ENCODE measurements around the gene ZIM2.
A peak's percentile ranks its signal among the peaks of the same experiment; 100 is the strongest.
"Not testable (repeated sequence)": the region's sequence is repeated elsewhere in the genome, so short reads cannot be mapped to it uniquely, and the experiment has no call there.

ZIM2 gene

DNA sequence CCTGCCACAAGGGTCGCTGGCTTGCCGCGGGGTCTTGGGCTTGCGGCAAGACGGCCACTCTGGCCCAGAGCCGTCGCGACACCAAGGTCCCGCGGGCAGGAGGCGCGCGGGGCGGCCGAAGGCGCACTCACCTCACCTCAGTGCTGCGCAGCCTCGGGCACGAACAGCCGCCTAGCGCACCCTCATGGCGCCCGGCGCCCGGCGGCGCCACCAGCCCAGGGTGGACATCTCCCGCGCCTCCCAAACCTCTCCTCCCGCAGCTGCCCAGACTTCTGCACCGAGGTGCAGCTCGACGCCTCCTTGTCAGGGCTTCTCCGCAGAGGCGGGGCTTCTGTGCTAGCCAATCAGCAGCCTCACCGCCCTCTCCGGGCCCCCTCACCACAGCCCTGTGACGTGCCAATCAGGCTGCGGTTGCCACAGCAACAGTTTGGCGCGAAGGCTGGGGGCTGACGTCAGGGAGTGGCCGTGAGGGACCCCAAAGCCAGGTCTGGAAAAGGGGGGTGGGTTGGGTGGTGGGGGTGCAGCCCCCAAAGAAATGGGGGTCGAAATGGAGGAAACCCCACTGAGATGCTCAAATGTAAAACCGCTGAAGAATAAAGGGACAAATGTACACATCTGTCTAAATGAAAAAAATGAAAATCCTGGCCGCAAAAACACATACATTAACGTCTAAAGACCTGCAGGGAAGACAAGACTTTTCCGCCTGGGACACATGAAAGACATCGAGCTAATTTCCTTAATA, at the start of gene ZIM2, which contains the start of gene PEG3:
Gene ZIM2, minus strand, starts transcription at position 276 of the 742 bp plus-strand sequence. CDS start 16,449 bp downstream, outside the sequence.
Gene PEG3, minus strand, starts transcription at position 276 of the 742 bp plus-strand sequence. CDS start 16,071 bp downstream, outside the sequence.
- DNase-seq: peak; percentile 91

DNA sequence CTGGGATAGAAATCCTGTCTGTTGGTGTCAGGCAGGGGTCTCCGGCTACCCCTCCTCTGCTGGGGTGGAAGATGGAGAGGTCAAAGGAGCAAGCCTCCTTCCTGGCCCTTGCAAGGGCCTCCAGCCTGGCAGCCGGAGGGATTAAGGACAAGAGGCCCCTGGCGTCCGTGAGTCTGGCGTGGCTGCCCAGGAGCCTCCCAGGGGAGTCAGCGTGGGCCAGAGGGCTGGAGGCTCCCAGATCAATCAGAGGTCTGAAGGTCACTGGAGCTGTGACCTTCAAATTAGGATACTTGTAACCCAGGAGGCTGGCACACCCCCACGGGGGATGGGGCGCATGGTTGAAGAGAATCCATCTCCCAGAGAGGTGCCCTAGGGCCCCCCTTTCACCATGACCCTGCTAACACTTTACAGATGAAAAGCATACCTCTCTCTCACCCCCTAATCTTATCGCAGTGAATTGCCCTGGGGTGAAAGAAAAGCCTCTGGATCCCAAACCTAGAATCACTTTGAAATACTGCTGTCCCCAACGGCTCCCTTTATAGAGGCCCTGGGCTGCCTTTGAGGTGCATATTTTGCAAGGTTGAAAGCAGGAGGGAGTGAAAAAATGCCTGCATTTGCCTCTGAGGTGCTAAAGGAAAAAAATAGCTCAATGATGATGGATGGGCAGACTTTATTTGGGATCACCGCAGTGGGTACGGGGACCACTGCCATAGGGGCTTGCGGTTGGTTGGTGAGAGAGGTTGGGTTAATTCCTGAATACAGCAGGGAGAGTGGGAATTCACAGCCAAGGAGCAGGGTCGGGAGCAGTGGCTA, 44.9 kb upstream of the ZIM2 start:
- DNase-seq: no peak

DNA sequence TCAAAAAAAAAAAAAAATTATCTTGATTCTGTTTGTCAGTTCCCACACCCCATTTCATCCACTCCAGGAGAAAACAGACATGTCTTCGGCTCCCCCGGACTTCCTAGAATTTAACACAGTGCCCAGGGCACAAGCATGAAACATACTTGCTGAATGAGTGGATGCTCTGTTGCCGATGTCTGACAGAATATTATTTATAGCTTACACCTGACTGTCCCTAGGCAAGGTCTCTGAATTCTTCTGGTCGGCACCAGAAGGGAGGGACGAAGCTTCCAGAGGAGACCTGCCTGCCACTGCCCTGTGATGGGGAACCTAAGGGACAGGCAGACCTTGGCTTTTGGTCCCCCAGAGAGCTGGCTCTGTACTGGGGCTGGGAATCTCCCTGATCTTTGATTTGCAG, 43.9 kb upstream of the ZIM2 start:
- no peak for DNase-seq

DNA sequence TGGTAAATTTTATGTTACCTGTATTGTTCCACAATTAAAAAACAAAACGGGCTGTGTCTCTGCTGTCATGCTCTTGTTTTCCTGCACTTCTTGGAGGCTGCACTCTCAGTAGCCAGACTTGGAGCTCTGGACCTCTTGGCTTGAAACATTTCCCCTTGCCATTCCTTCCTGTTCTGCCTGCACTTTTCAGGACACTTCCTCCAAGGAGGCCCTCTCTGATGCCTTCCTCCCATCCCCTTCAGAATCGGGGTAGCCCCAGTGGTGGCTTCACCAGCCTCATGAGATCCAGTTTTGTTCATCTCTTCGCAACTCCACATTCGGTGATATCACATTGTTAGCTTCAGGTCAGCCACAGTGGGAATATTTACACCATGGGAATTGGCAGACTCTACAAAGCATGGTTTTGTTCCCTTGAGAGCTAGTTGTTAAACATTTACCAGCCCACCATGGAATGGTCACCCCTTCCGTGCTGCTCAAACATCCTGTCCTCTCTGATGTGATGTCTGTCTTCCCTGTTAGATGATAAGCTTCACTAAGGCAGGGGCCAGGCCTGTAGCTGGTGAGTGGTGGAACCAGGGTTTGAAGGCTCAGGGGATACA, 40.2 kb upstream of the ZIM2 start:
- no peak for DNase-seq

DNA sequence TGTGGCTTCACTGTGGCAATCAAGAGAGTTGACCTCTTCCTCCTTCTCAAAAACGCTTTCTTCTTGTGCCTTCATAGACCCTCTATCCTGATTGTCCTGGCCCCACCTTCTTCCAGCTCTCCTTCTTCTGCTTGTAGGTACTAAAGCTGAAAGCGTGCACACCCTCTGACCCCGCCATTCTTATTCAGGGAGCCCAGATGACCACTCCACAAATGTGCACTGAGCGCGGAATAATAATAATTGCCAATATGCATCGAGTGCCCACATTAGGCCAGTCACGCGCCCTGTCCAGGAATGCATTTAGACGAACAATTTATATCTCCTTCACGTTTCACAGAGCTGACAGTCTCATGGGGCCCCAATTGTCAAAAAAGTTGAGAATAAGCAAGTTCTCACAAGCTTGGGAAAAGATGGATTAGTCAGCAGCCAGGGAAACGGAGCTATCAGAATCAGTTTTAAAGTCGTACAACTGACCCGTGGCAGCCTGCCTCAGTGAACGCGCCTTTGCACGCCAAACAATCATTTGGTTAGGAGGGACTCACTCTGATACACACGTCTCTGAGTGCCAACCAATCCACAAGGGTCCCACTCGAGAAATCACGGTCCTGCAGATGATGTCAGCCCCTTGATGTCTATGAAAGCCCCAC, 36.7 kb upstream of the ZIM2 start:
- DNase-seq: no peak

DNA sequence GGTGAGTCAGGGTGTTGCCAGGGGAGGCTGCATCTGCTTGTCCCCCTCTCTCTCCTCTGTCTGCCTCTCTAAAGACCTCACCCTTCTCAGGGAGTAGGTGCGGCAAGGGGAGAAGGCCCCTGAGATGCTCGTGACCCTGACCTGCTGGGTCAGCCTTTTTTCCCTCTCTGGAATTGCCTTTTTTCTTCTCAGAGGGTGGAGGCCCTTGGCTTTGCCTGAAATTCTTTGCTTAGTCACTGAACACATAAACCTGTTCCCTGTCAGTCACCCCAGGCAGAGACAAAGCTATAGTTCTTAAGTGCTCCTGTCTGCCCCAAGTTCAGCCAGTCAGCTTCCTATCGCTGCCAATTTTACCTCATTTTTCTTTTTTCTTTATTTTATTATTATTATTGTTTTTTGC, 35.2 kb upstream of the ZIM2 start:
- DNase-seq: no peak

DNA sequence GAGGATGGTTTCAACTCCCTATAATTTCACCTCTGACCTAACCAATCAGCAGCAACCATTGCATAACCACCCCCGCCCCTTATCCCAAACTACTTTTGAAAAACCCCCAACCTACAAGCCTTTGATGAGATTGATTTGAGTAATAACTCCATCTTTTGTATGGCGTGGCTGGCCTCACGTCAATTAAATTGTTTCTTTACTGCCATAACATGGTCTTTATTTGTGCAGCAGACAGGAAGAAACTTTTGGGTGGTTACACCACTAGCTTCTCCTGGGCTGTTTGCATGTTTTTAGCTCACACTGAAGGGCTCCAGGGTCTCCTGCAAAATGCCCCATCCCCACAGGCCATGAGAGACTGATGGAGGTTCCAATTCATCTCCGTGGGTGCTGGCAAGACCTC, 34.0 kb upstream of the ZIM2 start:
- no peak for DNase-seq

DNA sequence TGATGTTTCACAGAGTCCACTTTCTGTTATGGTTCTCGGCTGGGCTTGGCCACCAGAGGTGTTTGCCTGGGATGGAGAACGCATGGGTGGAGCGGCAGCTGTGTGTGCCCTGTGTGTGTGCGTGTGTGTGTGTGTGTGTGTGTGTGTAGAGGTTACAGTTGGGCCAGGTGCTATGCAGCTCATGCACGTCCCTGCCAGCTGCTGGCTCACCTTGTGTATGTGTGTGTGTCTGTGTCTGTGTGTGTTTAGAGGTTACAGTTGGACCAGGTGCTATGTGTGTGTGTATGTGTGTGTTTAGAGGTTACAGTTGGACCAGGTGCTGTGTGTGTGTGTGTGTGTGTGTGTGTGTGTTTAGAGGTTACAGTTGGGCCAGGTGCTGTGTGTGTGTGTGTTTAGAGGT, 33.0 kb upstream of the ZIM2 start:
- no peak for DNase-seq

DNA sequence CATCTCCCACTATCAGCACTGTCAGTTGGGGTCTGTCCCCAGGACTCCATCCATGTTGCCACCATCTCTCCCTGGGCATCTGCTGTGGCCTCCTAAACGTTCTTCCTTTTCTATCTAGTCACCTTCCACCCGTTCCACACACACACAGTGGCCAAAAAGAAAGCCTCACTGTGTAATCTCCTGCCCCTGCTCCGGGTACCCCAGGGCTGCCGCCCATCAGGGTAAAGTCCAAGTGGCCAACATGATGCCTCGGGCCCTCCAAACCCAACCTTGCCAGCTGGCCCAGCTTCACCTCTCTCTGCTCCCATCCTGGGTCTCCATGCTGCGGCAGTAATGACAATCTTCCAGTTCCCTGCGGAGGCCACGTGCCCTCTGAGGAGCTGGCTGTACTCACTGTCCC, 29.4 kb upstream of the ZIM2 start:
- DNase-seq: no peak

DNA sequence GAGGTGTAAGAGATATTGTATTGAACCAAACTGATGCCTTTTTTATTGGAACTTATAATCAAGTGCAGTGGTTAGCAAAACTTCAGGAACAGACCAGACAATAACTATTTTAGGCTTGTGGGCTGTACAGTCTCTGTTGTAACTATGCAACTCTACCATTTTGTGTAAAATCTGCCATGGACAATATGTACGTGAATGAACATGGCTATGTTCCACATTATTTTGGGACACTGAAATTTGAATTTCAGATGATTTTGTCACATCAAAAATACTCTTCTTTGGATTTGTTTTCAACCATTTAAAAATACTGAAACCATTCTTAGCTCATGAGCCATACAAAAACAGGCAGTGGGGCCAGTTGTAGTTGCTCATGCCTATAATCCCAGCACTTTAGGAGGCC, 27.9 kb upstream of the ZIM2 start:
- no peak for DNase-seq

DNA sequence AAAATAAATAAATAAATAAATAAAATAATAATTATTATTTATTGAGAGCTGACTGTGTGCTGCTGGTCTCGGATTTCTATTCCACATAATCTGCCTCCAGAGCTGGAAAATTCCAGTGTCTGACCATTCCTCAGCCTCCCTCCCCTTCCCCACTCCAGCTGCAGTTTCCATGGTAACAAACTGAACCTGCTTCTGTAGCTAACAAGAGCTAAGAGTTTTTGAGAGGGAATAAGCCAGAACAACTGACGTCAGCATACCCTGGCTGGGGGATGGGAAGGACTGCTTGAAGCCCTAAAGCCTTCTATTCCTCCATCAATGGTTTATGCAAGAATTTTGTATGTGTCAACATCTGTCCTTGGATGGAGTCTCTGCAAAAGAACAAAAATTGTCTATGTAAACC, 26.0 kb upstream of the ZIM2 start:
- DNase-seq: no peak

DNA sequence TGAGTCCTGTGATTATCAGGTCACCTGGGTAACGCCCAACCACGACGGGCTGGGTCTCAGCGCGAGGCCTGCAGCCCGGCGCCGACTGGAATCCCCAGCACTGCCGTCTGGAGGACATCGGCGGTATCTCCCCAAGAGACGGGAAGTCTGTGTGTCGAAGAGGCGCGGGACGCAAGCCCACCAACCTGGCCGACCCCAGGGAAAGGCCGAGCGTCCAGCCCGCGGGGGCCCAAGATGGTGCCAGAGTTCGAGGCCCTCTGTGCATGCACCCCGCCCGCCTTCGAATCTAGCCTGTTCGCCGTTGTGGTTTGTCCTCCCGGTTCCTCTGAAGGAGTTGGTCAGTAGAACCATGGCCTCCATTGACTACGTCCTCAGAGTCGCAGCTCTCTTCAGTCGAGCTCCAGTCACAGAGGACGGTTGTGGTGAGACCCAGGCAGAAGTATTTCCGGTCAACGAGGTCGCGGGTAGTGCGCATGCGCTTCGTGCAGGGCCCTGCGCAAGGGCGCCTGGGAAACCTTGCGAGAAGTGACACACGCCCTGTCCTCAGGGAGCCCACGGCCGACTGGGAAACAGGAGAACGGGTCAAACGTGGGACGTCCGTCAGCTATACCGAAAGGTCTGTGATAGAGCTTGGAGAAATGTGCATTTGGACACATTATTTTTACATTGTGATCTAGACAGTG, 24.1 kb upstream of the ZIM2 start:
- no peak for DNase-seq

DNA sequence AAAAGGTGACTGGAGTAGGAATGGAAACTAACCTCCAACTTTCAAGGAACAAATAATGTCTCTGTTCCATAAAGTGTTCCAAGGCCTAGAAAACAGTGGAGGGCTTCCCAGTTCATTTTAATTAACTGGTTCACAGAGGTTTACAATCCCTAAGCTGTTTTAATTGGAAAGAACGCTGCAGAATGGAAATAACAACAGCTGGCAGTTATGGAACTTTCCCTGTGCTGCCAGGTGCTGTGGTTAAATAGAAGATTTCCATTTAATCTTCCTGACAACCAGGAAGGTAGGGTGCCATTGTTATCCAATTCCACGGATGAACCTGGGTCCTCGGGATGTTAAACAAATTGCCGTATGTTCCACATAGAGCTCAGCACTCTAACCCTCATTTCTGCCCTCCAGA, 22.2 kb upstream of the ZIM2 start:
- no peak for DNase-seq

DNA sequence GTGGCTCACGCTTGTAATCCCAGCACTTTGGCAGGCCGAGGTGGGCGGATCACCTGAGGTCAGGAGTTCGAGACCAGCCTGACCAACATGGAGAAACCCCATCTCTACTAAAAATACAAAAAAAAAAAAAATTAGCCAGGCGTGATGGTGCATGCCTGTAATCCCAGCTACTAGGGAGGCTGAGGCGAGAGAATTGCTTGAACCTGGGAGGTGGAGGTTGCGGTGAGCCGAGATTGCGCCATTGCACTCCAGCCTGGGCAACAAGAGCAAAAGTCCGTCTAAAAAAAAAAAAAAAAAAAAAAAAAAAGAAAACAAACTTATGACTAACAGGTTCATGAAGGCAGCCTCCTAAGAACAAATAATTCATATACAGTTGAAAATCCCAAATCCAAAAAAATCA, 19.9 kb upstream of the ZIM2 start:
- not testable (repeated sequence) for DNase-seq

DNA sequence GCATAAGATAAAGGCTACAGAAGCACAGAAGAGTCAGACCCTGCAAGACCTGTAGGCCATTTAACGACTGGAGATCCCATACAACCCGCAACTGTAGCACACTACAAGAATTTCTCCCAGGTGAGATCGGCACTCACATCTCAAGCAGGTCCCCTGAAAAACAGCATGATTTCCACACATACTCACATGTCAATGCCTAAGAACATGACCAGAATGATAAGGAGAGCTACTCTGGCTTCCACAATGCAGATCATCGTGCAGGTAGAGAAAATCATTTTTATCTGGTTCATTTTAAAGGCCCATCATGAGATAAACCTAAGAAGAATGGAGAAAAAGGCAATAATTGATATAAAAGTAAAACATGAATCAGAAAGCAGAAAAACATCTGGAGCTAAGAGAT, 17.5 kb upstream of the ZIM2 start:
- no peak for DNase-seq

DNA sequence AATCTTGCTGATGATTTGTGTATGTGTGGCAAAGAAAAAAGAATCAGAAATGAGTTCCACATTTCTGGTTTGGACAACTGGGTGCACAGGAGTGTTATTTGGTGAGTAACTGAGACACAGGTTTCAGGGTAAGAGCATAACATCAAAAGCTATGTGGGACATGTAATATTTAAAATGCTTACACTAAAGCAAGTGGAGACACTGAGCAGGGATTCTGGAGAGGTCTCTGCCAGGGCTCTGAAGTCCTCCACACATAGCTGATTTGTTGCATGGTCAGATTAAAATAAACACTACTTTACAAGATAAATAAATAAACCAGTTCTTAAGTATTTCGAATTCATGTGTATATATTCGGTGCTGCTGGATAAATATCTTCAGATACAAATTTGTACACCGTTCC, 16.3 kb upstream of the ZIM2 start:
- DNase-seq: no peak

DNA sequence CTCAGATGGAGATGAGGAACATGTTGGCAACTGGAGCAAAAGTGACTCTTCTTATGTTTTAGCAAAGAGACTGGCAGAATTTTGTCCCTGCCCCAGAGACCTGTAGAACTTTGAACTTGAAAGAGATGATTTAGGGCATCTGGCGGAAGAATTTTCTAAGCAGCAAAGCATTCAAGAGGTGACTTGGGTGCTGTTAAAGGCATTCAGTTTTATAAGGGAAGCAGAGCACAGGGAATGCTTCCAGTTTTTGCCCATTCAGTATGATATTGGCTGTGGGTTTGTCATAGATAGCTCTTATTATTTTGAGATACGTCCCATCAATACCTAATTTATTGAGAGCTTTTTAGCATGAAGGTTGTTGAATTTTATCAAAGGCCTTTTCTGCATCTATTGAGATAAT, 11.8 kb upstream of the ZIM2 start:
- DNase-seq: not testable (repeated sequence)

DNA sequence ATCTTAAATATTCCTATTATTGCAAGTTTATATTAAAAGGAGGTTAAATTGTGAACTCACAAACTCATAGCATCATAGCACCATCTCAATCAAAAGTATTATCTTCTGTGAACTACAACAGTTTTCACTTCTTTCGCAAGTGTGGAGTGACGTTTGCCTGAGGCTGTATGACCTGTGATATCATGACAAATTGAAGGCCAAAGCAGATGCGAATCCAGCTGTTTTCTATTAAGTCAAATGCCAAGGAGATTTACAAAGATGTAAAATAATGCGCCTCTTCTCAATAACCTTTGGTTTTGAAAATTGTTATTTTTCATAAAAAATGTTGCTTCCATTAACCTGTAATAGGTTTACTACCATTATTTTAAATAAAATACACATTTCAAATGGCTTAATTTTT, 7.6 kb upstream of the ZIM2 start:
- no peak for DNase-seq

DNA sequence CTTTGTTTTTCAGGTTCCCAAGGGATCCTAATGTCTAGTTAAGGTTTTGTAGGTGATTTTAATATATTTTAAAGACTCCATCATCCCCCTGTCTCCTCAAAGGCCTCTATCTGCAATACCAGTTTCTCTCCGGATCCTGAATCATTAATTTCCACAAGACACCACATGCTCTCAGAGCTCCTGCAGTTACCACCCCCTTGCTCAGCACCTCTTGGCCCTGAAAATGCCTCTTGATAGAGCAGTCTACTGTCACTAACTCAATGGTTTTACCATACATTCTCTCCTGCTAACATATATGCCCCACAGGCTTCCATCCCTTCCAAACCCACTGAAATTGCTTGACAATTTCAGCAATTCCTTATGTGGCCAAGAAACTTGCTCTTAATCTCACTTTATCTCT, 1.9 kb upstream of the ZIM2 start:
- DNase-seq: no peak

DNA sequence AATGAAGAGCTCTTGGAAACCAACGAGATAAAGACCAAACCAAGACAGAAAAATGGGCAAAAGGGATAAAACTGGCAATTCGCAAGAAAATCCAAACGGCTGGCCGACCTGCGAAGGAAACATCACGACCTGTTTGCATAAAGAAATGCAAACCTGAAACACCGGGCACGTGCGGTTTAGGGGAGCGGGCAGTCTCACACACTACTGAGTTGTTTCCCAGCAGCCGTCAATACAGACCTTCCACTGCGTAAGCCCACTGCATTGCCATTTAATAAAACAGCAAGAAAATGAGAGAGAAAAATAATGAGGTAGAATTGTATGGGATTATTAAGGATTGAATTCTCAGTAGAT, 642 bp upstream of the ZIM2 start:
- DNase-seq: no peak

DNA sequence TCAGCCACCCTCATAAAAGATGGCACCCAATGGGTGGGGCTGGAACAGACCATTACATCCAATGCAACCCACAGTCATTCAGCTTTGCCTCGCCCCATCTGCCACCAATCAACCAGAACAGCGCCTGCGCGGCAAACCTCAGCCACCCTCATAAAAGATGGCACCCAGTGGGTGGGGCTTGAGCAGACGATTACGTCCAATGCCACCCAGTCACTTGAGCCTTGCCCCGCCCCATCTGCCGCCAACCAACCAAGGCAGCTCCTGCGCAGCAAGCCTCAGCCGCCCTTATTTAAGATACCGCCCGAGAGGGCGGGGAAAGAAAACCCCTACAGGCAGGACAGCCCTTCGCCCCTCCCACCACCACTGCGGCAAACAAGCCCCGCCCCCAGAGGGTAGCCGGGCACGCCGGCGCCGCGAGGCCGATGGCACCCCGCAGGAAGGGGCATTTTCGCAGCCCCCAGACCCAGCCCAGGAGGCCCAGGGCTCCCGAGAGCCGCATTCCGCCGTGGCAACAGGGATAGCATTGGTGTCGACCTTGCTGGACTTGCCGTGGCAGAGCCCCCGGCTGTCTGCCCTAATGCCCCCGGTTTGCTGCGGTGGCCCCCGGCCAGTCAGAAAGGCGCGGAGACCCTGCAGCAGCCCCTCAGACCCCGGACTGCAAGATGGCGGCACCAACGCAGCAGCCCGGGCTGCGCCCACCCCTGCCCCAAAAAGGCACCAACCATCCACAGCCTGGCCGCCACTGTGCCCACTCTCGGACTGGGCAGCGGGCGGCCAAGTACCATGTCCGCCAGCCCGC, 675 bp downstream of the ZIM2 start:
- peak; percentile 100 for DNase-seq

Measured in NCI-H1930 (cell line).